Adipose tissue (tissue), 3 donors: ENCODE measurements around the gene HOXD13. TPM values are rescaled to one million over a fixed set of nuclear protein-coding genes. Genes with fewer than 3 reads are reported as not detected.

Experiments used
- H3K27ac ChIP-seq: one replicate; pipeline ENCODE4 v1.5.1; 2013; ENCODE audit warnings: low read depth, low read length
- WGBS, 3 donors: extraction: QIAGEN DNeasy Blood & Tissue Kit; methylation state at CpG; one replicate each; pipeline ENCODE4 v1.1.7; 2013; 5-methylcytosine and 5-hydroxymethylcytosine counted together
- polyA plus RNA-seq, 3 donors: library from polyadenylated mRNA; stranded (reverse); fragments of 200-250 nt; gene quantifications; one replicate each; pipeline ENCODE4 v1.2.3, GENCODE V29; 2013
- donor health status: healthy with polysubstance abuse.
- donor health status: Bipolar disorder and iron deficiency.
- donor health status: healthy.

Gene HOXD13
- polyA plus RNA-seq = under 1 TPM in 1 of 3 donors, not detected in 2; 0.51 TPM

DNA sequence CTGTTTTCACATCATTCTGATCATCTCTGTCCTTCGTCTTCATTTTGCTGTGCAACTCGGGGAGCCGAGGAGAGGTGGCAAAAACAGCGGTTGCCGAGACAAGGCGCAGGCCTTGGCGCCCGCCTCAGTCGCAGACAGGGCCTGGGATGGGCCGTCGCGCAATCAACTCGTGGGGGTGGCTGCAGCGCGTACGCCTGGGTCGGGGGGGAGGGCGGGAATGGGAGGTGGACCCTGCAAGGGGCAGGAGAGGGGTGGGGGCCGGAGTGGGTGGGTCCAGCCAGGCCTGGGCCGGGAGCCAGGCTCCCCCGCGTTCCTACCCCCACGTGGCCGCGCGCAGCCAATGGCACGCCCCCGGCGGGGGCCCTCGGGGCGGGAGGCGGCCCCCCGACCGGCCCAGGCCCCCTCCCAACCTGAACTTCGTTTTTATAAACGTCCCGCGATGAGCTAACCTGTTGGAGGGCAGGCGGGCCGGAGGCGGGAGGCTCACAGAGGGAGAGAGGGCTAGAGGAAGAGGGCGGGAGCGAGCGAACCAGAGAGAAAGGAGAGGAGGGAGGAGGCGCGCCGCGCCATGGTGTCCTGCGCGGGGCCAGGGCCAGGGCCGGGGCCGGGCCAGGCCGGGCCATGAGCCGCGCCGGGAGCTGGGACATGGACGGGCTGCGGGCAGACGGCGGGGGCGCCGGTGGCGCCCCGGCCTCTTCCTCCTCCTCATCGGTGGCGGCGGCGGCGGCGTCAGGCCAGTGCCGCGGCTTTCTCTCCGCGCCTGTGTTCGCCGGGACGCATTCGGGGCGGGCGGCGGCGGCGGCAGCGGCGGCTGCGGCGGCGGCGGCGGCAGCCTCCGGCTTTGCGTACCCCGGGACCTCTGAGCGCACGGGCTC, at the start of gene HOXD13:
HOXD13 (plus strand) TSS at position 452 of the 875 bp plus-strand sequence; CDS start at position 622, 170 bp downstream.
- WGBS, 3 donors = 3 to 4% (median 4%) methylated on average over 44 to 91 of the region's 95 CpGs
- H3K27ac ChIP-seq = no peak within 1 kb of the TSS

GRCh38 chr2:176056406-176056805, 36.1 kb upstream of the HOXD13 start:
- no peak overlapping the region for H3K27ac ChIP-seq
- 15 to 42% (median 23%) methylated on average over 1 of the region's 1 CpG for WGBS, 3 donors

- WGBS, 3 donors = 34 to 66% (median 38%) methylated on average over 2 of the region's 2 CpGs
- H3K27ac ChIP-seq = no peak overlapping the region
Observed at GRCh38 chr2:176063958-176064357, 28.6 kb upstream of the HOXD13 start.

- no peak overlapping the region for H3K27ac ChIP-seq
- 6 to 15% (median 7%) methylated on average over 51 to 56 of the region's 56 CpGs for WGBS, 3 donors
Observed at GRCh38 chr2:176066645-176067588, 25.6 kb upstream of the HOXD13 start.

GRCh38 chr2:176067589-176068418, 24.7 kb upstream of the HOXD13 start:
- 3 to 20% (median 7%) methylated on average over 38 of the region's 38 CpGs for WGBS, 3 donors

DNA sequence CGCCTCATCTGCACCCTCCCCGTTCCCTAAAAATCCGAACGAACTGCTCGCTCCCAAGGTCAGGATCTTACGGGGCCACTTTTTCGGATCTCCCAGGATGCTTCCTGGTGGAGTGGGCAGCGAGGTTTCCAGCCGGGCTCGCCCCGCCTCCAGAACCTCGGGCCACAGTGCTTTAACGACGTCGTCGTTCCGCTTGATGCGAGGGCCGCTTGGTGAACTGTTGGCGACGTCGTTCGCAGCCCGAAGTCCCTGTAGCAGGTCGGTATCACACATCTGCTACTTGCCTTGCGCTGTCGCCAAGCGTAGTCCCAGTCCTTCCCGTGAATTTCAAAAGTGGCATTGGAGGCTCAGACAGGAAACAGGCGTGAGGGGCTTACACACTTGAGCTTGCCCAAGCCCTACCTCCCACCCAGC, 24.1 kb upstream of the HOXD13 start:
- no peak overlapping the region for H3K27ac ChIP-seq
- whole genome bisulfite sequencing, 3 donors = 5 to 9% (median 6%) methylated on average over 30 of the region's 30 CpGs

More at GRCh38 chr2:176067589-176068418, 24.7 kb upstream of the HOXD13 start:
- H3K27ac ChIP-seq = no peak overlapping the region

DNA sequence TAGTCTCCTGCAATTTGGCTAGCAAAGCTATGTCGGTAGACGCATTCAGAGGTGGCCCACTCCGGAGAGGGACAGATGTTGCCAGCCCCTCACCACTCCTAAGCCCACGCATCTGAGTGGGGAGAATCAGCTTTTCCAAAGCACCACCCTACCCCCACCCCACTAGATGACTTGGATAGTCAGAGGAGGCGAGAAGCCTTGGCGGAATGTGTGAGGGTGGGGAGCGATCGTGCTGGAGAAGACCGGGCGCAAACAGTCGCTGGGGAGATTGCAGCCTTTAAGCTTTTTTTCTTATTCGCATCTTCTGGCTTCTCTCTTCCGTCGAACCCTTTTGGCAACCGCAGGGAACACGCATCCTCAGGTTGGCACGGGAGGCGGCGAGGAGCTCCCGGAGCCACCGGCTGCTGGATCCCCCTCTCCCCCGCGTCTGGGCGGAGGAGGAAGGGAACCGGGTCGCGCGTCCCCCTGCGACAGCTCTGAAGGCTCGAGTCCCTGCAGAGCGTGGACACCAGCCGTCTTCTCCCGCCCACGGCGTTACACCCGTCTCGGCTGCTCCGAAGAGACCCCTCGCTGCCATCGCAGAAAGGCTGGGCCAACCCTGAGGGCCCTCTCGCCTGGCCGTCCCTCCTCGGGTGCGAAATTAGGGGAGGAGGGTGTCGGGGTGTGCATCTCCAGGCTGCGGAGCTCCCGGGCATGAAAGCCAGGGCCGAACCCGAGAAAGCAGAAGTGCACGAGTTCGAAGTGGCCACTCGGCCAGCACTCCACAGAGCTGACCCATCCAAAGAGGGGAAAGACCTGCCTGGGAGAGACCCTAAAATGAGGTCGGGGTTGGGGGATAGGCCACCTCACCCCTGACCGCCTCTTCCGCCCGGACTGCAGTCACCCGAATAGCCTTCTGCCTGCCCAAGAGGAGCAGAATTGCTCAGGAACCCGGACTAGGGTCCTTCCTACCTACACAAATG, 20.9 kb upstream of the HOXD13 start:
- no peak overlapping the region for H3K27ac ChIP-seq
- 6 to 22% (median 8%) methylated on average over 55 to 57 of the region's 58 CpGs for WGBS, 3 donors

GRCh38 chr2:176072292-176072669, 20.2 kb upstream of the HOXD13 start:
- H3K27ac ChIP-seq = no peak overlapping the region
- WGBS, 3 donors = 18 to 51% (median 23%) methylated on average over 5 of the region's 5 CpGs

GRCh38 chr2:176072951-176073904, 19.3 kb upstream of the HOXD13 start:
- WGBS, 3 donors = 3 to 18% (median 7%) methylated on average over 29 of the region's 29 CpGs
- no peak overlapping the region for H3K27ac ChIP-seq

GRCh38 chr2:176074919-176075425, 17.5 kb upstream of the HOXD13 start:
- no peak overlapping the region for H3K27ac ChIP-seq
- 12 to 31% (median 18%) methylated on average over 7 of the region's 7 CpGs for WGBS, 3 donors

GRCh38 chr2:176075481-176075880, 17.0 kb upstream of the HOXD13 start:
- WGBS, 3 donors = 4 to 17% (median 12%) methylated on average over 15 of the region's 15 CpGs
- H3K27ac ChIP-seq = no peak overlapping the region

DNA sequence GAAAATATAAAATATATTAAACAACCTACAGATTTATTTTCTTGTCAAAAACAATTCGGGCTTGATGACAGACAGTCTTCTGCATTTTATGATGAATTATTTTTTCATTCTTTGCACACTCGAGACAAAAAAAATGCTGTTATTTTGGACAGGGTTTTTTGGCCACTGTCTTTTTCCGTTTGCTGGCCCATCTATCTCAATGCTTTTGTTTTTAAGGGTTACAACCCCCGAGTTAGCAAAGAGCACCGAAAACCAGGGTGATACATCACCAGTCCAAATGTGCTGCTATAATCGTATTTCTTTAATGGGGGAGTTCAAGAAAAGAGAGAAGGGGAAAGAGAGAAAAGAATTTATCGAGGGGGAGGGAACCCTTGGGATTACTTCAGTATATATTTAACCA, 16.5 kb upstream of the HOXD13 start:
- WGBS, 3 donors = 14 to 19% (median 18%) methylated on average over 7 of the region's 7 CpGs
- no peak overlapping the region for H3K27ac ChIP-seq

GRCh38 chr2:176076796-176077195, 15.7 kb upstream of the HOXD13 start:
- WGBS, 3 donors = 8 to 47% (median 26%) methylated on average over 2 of the region's 2 CpGs

DNA sequence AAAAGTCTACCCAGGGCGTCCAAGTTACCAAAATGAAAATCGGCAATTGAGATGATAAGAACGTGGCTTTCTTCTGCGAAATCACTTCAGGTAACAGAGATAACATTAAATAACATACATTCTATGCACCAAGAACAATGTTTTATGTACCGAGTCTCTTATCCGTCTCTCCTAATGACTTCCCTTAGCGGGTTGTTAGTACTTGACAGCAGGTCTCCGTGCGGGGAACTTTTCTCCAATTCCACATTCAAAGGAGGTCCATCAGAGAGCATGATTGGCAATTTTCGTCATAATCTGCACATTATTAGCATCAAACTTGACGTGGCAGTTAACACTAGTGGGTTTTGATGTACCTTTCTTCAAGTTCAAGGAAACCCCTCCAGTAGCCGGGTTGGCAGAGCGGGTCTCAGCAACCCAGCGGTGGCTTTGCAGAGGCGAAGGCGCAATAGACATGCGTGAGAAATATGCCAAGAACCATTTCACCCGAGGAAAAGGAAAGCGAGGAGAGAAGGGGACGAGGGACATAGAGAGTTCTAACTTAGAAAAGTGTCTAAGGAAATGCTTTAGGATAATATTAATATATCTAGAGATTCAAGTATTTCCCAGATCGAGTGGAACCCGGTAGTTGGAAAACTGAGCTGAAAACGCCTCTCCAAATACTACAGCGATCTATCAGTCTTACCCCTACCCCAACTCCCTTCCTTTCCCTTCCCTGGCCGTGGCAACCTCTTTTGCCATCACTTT, 13.8 kb upstream of the HOXD13 start:
- WGBS, 3 donors = 4 to 12% (median 7%) methylated on average over 25 of the region's 25 CpGs

More at GRCh38 chr2:176076796-176077195, 15.7 kb upstream of the HOXD13 start:
- no peak overlapping the region for H3K27ac ChIP-seq

DNA sequence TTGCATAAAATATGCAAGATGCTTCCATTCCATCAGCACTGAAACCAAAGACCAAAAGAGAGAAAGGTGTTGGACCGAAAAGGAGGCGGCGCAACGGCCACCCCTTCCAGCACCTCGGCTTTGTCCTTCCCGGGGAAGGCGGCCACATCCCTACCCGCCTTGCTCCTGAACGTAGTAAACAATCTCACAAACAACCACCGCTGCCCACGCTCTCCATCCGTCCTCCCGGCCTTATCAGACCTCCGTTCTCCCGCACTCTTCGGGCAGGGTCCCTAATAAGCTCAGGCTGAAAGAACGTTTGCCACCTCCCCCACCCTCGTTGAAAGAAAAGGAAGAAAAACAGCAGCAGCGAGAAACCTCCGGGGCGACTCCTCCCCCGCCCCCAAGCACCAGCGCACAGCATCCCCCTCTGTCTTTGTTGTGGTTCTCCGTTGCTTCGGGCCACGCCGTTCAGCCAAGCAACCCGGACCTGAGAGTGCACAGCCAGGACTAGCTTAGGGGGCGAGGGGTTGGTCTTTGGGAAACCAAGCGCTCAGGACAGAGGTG, 13.2 kb upstream of the HOXD13 start:
- 3 to 8% (median 6%) methylated on average over 30 of the region's 30 CpGs for WGBS, 3 donors
- H3K27ac ChIP-seq = no peak overlapping the region

More for the DNA sequence above, 13.8 kb upstream of the HOXD13 start:
- no peak overlapping the region for H3K27ac ChIP-seq
